ENCODE measurements around the gene G6PC1. TPM values are rescaled to one million over a fixed set of nuclear protein-coding genes. Genes with fewer than 3 reads are reported as not detected.

The G6PC1 gene
- total and polyA plus RNA-seq, 2 of the 13 experiments (the other 11 are each of a cell fraction or from before 2014, with no cell fraction given) = 1.7 to 37.9 TPM

GRCh38 chr17:42891539-42892152 is 9.0 kb upstream of the G6PC1 start (continued):
- TF ChIP-seq UBTF (CRISPR knock-in tag; IDR thresholded peaks at IDR 0.05) = peak; percentile 54
- 0 out of 2 replicates have a peak, but pooled peaks have one; percentile 25 for TF ChIP-seq THAP7 (CRISPR knock-in tag; IDR thresholded peaks at IDR 0.05)
- TF ChIP-seq HNF1B (CRISPR knock-in tag; IDR thresholded peaks at IDR 0.05) = peak; percentile 86
- peak; percentile 31; the same call in 1 of the 2 replicates for TF ChIP-seq KMT2B (CRISPR knock-in tag; IDR thresholded peaks at IDR 0.05)
- TF ChIP-seq PAX8 (CRISPR knock-in tag; IDR thresholded peaks at IDR 0.05; ENCODE audit: borderline replicate concordance) = no peak
- no peak for TF ChIP-seq JARID2 (CRISPR knock-in tag; IDR thresholded peaks at IDR 0.05; ENCODE audit: insufficient replicate concordance)
- TF ChIP-seq RAD21 (CRISPR knock-in tag; IDR thresholded peaks at IDR 0.05) = 0 out of 2 replicates have a peak, but pooled peaks have one; percentile 17
- TF ChIP-seq ZNF543 (CRISPR knock-in tag; IDR thresholded peaks at IDR 0.05) = peak; percentile 44; the same call in 1 of the 2 replicates
- TF ChIP-seq ZNF615 (CRISPR knock-in tag; IDR thresholded peaks at IDR 0.05; ENCODE audit: borderline replicate concordance) = peak; percentile 32; the same call in 1 of the 2 replicates
- TF ChIP-seq ZNF331 (CRISPR knock-in tag; IDR thresholded peaks at IDR 0.05) = 0 out of 2 replicates have a peak, but pooled peaks have one; percentile 18
- peak; percentile 49; the same call in 1 of the 2 replicates for TF ChIP-seq SPEN (CRISPR knock-in tag; IDR thresholded peaks at IDR 0.05; ENCODE audit: low read depth)
- 0 out of 2 replicates have a peak, but pooled peaks have one; percentile 43 for TF ChIP-seq BRF2 (CRISPR knock-in tag; IDR thresholded peaks at IDR 0.05)
- TF ChIP-seq NFKB2 (CRISPR knock-in tag; IDR thresholded peaks at IDR 0.05; ENCODE audit: borderline replicate concordance) = no peak
- 0 out of 2 replicates have a peak, but pooled peaks have one; percentile 62 for TF ChIP-seq FOXJ3 (CRISPR knock-in tag; IDR thresholded peaks at IDR 0.05; ENCODE audit: borderline replicate concordance)
- no peak for TF ChIP-seq AFF4 (CRISPR knock-in tag; IDR thresholded peaks at IDR 0.05)
- TF ChIP-seq FOXC1 (CRISPR knock-in tag; IDR thresholded peaks at IDR 0.05; ENCODE audit: borderline replicate concordance) = peak; percentile 37; the same call in 1 of the 2 replicates

Data from HepG2 (cell line).